Neutrophil (primary cell): ENCODE results near the gene BLVRA.
"Not testable (repeated sequence)": the region's sequence is repeated elsewhere in the genome, so short reads cannot be mapped to it uniquely, and the experiment has no call there.

Experiments
- H3K27ac ChIP-seq: fragments of 200-600 bp; sonication (generic); 2 replicates; pipeline ENCODE4 v1.5.1; 2016; ENCODE audit warnings: mild to moderate bottlenecking, moderate library complexity
- H3K27me3 ChIP-seq: fragments of 200-600 bp; sonication (generic); 2 replicates; pipeline ENCODE4 v1.6.0; 2016; ENCODE audit warnings: mild to moderate bottlenecking
- H3K36me3 ChIP-seq: fragments of 200-600 bp; sonication (generic); 2 replicates; pipeline ENCODE4 v1.5.1; 2017
- H3K4me1 ChIP-seq, 2 experiments: fragments of 200-600 bp in 1 of 2; sonication (generic) in 1 of 2; 1 replicate in 1 of 2; 2 replicates in 1 of 2; pipeline versions ENCODE4 v1.5.1 to v1.6.1; 2013 to 2016; ENCODE audit warnings: low read depth in 1 of 2, low read length in 1 of 2, mild to moderate bottlenecking in 1 of 2, moderate library complexity in 1 of 2; ENCODE audit not compliant: control insufficient read depth in 1 of 2, insufficient read depth in 1 of 2
- H3K4me3 ChIP-seq, 2 experiments: fragments of 200-600 bp in 1 of 2; sonication (generic) in 1 of 2; 1 replicate in 1 of 2; 2 replicates in 1 of 2; pipeline ENCODE4 v1.5.1; 2013 to 2016; ENCODE audit warnings: low read depth in 1 of 2, low read length in 1 of 2, mild to moderate bottlenecking in 1 of 2, moderate library complexity in 1 of 2
- H3K9me3 ChIP-seq: fragments of 200-600 bp; sonication (generic); 2 replicates; pipeline ENCODE4 v1.5.1; 2016
- CTCF ChIP-seq: fragments of 200-600 bp; sonication (generic); IDR thresholded peaks from 2 replicates; pipeline ENCODE4 v1.5.1; 2016; ENCODE audit warnings: antibody characterized with exemption

The BLVRA gene, protein sequence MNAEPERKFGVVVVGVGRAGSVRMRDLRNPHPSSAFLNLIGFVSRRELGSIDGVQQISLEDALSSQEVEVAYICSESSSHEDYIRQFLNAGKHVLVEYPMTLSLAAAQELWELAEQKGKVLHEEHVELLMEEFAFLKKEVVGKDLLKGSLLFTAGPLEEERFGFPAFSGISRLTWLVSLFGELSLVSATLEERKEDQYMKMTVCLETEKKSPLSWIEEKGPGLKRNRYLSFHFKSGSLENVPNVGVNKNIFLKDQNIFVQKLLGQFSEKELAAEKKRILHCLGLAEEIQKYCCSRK

GRCh38 chr7:43758029-43758821 is at the start of gene BLVRA:
Gene BLVRA (plus strand): TSS chr7:43758680. CDS start chr7:43771159, 12,479 bp downstream.
- no peak for TF ChIP-seq CTCF
- peaks cover 13 to 15% of the 10 kb centered on the region in 2 experiments for H3K4me1 ChIP-seq

GRCh38 chr7:43711503-43711902 is 47.0 kb upstream of the BLVRA start:
- H3K27me3 ChIP-seq: no peaks in the 10 kb centered on the region
- H3K27ac ChIP-seq: no peak overlapping the region
- H3K36me3 ChIP-seq: no peaks in the 10 kb centered on the region
- H3K4me1 ChIP-seq: no peaks in the 10 kb centered on the region
- no peak for TF ChIP-seq CTCF
- no peak overlapping the region for H3K4me3 ChIP-seq
- H3K9me3 ChIP-seq: no peaks in the 10 kb centered on the region

More at GRCh38 chr7:43758029-43758821, at the start of gene BLVRA:
- Histone ChIP-seq H3K36me3 (no peaks in the 10 kb centered on the region), H3K9me3 (no peaks in the 10 kb centered on the region), H3K27ac (peak within 1 kb of the TSS; percentile 51), H3K4me3 (peak within 1 kb of the TSS; percentile 71 to 73), H3K27me3 (peaks cover 5% of the 10 kb centered on the region)

DNA sequence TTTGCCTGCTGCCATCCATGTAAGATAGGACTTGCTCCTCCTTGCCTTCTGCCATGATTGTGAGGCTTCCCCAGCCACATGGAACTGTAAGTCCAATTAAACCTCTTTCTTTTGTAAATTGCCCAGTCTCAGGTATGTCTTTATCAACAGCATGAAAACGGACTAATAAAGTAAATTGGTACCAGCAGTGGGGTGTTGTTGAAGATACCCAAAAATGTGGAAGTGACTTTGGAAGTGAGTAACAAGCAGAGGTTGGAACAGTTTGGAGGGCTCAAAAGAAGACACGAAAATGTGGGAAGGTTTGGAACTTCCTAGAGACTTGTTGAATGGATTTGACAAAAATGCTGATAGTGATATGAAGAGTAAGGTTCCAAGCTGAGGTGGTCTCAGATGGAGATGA is 42.5 kb upstream of the BLVRA start:
- H3K27ac ChIP-seq, H3K36me3 ChIP-seq, H3K27me3 ChIP-seq, H3K4me3 ChIP-seq, H3K9me3 ChIP-seq, H3K4me1 ChIP-seq: not testable (repeated sequence)

GRCh38 chr7:43716598-43716997 is 41.9 kb upstream of the BLVRA start:
- TF ChIP-seq CTCF: no peak
- no peak overlapping the region for H3K27ac ChIP-seq
- no peaks in the 10 kb centered on the region for H3K9me3 ChIP-seq
- no peak overlapping the region for H3K4me3 ChIP-seq
- no peaks in the 10 kb centered on the region for H3K36me3 ChIP-seq
- no peaks in the 10 kb centered on the region for H3K4me1 ChIP-seq
- H3K27me3 ChIP-seq: no peaks in the 10 kb centered on the region

GRCh38 chr7:43721193-43721806 is 37.2 kb upstream of the BLVRA start:
- Histone ChIP-seq H3K4me1 (no peaks in the 10 kb centered on the region), H3K9me3 (no peaks in the 10 kb centered on the region), H3K36me3 (no peaks in the 10 kb centered on the region), H3K4me3 (no peak overlapping the region), H3K27ac (no peak overlapping the region), H3K27me3 (no peaks in the 10 kb centered on the region)
- TF ChIP-seq CTCF: peak; percentile 62

DNA sequence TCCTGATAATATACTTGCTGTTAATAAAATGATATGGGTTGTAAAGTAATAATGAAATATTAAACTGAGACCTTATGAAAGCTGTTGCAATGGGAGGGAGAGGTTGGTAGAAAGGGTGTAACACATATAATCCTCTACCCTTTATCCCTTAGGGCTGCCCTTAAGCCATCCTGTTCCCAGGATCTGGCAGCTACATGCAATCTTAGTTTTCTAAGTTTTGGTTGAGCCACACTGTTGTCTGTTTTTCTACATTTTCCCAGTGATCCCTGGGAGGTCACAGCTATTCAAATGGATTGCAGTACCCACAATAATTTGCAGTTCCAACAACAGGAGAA is 35.5 kb upstream of the BLVRA start:
- H3K4me1 ChIP-seq: no peaks in the 10 kb centered on the region
- H3K36me3 ChIP-seq: no peaks in the 10 kb centered on the region
- H3K9me3 ChIP-seq: no peaks in the 10 kb centered on the region
- H3K27ac ChIP-seq: no peak overlapping the region
- H3K4me3 ChIP-seq: no peak overlapping the region
- no peak for TF ChIP-seq CTCF
- no peaks in the 10 kb centered on the region for H3K27me3 ChIP-seq
